ENCODE results near the gene TPO.

The TPO gene

DNA sequence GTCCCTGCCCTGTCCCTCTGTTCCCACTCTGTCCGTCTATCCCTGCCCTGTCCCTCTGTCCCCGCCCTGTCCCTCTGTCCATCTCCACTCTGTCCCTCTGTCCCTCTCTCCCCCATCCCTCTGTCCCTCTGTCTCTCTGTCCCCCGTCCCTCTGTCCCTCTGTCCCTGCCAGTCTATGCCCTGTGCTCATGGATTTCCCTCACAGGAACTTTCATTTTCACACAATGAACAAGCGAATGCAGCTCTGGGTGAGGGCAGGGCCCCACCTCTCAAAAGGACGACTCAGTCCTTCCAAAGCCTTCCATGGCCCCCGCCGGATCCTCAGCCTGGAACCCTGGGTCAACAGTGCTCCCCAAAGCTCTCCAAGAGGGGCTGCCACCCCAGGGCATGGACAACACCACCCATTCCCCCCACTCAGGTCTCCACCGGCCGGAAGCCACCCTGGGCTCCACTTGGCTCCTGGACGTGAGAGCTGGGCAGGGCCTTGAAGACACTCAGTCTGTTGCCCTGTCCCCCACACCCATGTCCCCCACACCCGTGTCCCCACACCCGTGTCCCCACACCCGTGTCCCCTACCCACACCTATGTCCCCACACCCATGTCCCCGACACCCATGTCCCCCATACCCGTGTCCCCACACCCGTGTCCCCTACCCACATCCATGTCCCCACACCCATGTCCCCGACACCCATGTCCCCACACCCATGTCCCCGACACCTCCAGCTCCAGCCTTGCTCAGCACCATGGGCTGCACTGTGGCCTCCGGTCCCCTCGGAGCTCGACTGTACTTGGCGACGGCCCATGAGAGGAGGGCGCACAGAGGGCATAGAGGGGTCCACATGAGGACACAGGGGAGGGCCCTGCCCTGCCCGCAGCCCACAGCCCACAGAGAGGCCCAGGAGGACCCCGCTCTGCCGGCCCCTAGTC, 175.1 kb downstream of the TPO start:
- DNase-seq: no peak

DNA sequence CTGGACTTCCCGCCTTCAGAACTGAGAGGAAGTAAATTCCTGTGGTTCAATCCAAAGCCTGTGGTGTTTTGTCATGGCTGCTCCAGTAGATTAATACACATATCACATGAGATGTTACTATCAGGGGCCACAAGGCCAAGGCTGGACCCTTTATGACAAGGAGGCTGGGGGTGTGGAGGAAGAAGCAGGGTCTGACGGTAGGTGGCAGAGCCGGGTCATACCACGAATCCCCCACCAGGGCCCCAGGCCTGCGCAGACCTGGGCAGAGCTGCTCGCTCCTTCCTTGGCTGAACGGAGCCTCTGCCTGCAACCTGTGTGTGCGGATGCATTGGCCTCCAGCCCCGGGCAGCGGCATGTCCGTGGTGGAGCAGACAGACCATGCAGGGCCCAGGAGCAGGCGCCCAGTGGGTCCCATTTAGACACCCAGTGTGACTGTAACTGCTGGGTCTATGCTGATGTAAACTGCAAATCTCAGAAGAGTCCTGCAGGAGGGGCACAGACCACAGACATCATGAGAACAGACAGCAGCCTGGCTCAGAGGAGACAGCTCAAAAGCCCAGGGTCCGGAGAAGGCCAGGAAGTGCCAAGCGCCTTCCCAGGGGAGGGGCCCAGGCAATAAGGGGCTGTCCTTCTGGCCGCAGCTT, 175.8 kb downstream of the TPO start:
- DNase-seq: no peak

DNA sequence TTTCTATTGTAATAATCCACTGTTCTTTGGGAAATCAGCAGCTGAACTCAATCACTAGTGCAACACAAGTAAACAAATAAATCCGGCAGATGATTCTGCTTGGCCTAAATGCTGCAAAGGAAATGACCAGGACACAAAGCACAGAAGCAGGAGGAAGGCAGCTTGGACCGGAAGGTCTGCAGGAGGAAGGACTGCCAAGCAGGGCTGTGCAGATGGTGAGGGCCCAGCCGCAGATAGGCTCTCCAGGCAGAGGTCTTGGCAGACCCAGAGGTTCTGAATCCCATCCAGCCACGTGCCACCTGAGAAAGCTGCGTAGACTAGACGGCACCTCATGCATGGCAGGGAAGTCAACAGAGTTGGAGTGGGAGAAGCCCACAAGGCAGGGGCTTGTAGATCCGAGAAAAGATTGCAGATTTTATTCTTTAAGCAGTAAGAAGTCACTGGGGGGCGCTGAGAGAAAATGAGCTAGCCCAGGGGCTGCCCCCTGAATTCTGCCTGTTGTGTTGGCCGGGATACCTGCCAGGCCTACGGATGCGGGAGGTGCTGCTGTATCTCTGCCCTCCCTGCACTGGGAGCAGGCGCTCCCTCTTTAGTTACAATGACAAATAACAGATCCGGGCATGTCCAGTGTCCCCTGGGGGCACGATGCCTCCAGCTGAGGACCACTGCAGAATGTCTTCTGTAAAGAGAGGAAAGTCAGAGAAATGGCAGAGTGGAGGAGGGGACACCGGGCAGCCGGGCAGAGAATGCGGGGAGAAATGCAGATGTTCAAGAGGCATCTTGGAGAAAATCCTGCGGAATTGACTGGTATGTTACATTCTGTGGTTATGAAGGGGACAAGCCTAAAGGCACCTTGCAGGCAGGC, 177.6 kb downstream of the TPO start:
- DNase-seq: no peak

DNA sequence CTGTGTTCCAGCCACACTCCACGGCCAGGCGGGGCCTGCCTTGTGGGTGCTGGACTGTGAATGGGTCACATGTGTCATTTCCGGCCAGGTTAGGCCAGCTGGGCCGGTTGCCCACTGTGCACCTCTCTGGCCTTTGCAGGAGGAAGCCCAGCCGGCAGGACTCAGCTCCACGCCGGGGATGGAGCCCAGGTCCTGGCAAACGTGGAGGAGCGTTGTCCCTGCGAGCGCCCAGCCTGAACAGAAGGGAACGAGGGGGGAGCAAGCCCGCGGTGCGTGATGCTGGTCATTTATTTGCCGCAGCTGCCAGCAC, 178.2 kb downstream of the TPO start:
- no peak for DNase-seq
